Vagina (tissue), 2 donors: ENCODE results near the gene LDAH. TPM values are rescaled to one million over a fixed set of nuclear protein-coding genes. Genes with fewer than 3 reads are reported as not detected.

Experiments used
- DNase-seq, 2 donors: peaks; one replicate each; pipeline ENCODE4 v3.0.0-alpha.2; 2017; ENCODE audit errors: extremely low spot score in 2 of 2
- H3K27ac ChIP-seq: fragments of 200-600 bp; sonication (generic); one replicate; pipeline ENCODE4 v1.5.1; 2019
- H3K27me3 ChIP-seq: fragments of 200-600 bp; sonication (generic); one replicate; pipeline ENCODE4 v1.5.1; 2019
- H3K36me3 ChIP-seq, 2 donors: fragments of 200-600 bp; sonication (generic); one replicate each; pipeline ENCODE4 v1.5.1; 2017 to 2019
- H3K4me1 ChIP-seq: fragments of 200-600 bp; sonication (generic); one replicate; pipeline ENCODE4 v1.5.1; 2019
- H3K4me3 ChIP-seq, 2 donors: fragments of 200-600 bp; sonication (generic); 1 replicate in 1 of 2; 2 replicates in 1 of 2; pipeline ENCODE4 v1.5.1; 2016 to 2019
- H3K9me3 ChIP-seq: fragments of 200-600 bp; sonication (generic); one replicate; pipeline ENCODE4 v1.5.1; 2019
- POLR2A ChIP-seq, 2 donors: fragments of 450-650 bp; IDR thresholded peaks; one replicate each; pipeline ENCODE4 v1.6.1; 2017; ENCODE audit warnings: antibody characterized with exemption in 2 of 2, mild to moderate bottlenecking in 2 of 2, moderate library complexity in 2 of 2
- POLR2AphosphoS5 ChIP-seq, 2 donors: sonication (generic); formaldehyde crosslinking; IDR thresholded peaks; one replicate each; pipeline ENCODE4 v1.9.0; 2017; ENCODE audit warnings: antibody characterized with exemption in 2 of 2, mild to moderate bottlenecking in 2 of 2, low read depth in 1 of 2; ENCODE audit not compliant: insufficient read depth in 1 of 2
- intact Hi-C: fragments of 100-400 bp; cut with DNase I; formaldehyde crosslinking; loops from one replicate; pipeline ENCODE4 v1.15.1; 2023
- total RNA-seq: library from RNA; depleted of rRNA; stranded (reverse); fragments of >200 nt; gene quantifications from one replicate; pipeline ENCODE4 v1.2.3, GENCODE V29; 2016
- TF ChIP-seq, protein P1 (sequence below), 3 experiments: fragments of 450-650 bp in 2 of 3; fragments of 200-600 bp in 1 of 3; sonication (generic) in 1 of 3; IDR thresholded peaks; one replicate each; pipeline ENCODE4 v1.5.1; 2017 to 2019; ENCODE audit warnings: antibody characterized with exemption in 3 of 3, mild to moderate bottlenecking in 2 of 3, moderate library complexity in 2 of 3

The LDAH gene
- total RNA-seq, 1 donor from 2014 or later = 9.1 TPM

GRCh38 chr2:20815216-20815615, 7.7 kb downstream of the LDAH start:
- DNase-seq = no peak
- Histone ChIP-seq H3K4me3 (no peak overlapping the region), H3K9me3 (no peaks in the 10 kb centered on the region), H3K4me1 (no peaks in the 10 kb centered on the region), H3K27me3 (no peaks in the 10 kb centered on the region), H3K36me3 (no peaks in the 10 kb centered on the region), H3K27ac (no peak overlapping the region)
- TF ChIP-seq, protein P1, sequence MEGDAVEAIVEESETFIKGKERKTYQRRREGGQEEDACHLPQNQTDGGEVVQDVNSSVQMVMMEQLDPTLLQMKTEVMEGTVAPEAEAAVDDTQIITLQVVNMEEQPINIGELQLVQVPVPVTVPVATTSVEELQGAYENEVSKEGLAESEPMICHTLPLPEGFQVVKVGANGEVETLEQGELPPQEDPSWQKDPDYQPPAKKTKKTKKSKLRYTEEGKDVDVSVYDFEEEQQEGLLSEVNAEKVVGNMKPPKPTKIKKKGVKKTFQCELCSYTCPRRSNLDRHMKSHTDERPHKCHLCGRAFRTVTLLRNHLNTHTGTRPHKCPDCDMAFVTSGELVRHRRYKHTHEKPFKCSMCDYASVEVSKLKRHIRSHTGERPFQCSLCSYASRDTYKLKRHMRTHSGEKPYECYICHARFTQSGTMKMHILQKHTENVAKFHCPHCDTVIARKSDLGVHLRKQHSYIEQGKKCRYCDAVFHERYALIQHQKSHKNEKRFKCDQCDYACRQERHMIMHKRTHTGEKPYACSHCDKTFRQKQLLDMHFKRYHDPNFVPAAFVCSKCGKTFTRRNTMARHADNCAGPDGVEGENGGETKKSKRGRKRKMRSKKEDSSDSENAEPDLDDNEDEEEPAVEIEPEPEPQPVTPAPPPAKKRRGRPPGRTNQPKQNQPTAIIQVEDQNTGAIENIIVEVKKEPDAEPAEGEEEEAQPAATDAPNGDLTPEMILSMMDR (IDR thresholded peaks at IDR 0.05) = no peak
- TF ChIP-seq POLR2A (IDR thresholded peaks at IDR 0.05) (no peak), POLR2AphosphoS5 (IDR thresholded peaks at IDR 0.05; ENCODE audit: insufficient read depth in 1 of 2, low read depth in 1 of 2) (no peak)
- intact Hi-C loops = no loop called here

DNA sequence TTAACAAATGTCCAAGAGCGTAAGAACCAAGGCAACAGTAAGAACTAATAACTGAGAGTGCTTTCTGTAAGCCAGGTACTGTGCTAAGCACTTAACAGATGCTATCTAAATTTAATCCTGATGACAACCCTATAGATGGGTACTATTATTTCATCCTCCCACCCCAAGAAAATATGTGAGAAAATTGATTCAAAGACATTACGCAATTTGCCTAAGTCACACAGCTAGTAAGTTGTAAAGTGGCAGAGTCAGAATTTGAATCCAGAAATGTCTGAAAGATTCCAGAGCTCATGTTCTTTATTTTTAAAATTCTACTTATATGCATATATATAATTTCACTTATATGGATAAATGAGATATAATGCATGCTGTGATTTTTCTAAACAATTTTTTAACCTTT, 10.1 kb downstream of the LDAH start:
- Histone ChIP-seq H3K4me1 (no peaks in the 10 kb centered on the region), H3K36me3 (no peaks in the 10 kb centered on the region), H3K4me3 (no peak overlapping the region), H3K9me3 (no peaks in the 10 kb centered on the region), H3K27me3 (no peaks in the 10 kb centered on the region), H3K27ac (no peak overlapping the region)
- TF ChIP-seq, protein P1 (IDR thresholded peaks at IDR 0.05) = no peak
- TF ChIP-seq POLR2AphosphoS5 (IDR thresholded peaks at IDR 0.05; ENCODE audit: insufficient read depth in 1 of 2, low read depth in 1 of 2) (no peak), POLR2A (IDR thresholded peaks at IDR 0.05) (no peak)
- intact Hi-C loops = no loop called here
- DNase-seq = no peak

DNA sequence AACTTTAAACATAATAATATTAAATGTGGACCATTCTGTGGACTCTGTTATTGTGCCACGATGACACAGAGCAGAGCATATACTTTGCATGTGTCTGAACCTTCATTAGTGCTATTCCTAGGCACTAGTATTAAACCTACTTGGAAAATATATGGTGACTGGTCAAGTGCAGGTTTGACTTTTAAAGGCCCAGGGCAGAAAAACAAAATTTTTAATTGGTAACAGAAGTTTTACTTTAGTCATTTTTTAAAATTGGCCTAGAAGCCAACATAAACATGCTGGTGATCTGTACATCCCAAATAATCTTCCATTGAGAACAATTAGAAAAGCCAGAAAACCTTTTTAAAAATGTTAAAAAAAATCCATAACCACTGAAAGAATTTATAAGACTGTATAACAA, 16.6 kb downstream of the LDAH start:
- H3K27ac ChIP-seq = no peak overlapping the region
- TF ChIP-seq POLR2A (IDR thresholded peaks at IDR 0.05) = no peak
- no peak for TF ChIP-seq POLR2AphosphoS5 (IDR thresholded peaks at IDR 0.05; ENCODE audit: insufficient read depth in 1 of 2, low read depth in 1 of 2)
- TF ChIP-seq, protein P1 (IDR thresholded peaks at IDR 0.05) = no peak
- DNase-seq = no peak
- no peaks in the 10 kb centered on the region for H3K4me1 ChIP-seq
- no peaks in the 10 kb centered on the region for H3K9me3 ChIP-seq
- no peaks in the 10 kb centered on the region for H3K36me3 ChIP-seq
- no peaks in the 10 kb centered on the region for H3K27me3 ChIP-seq
- intact Hi-C loops = no loop called here
- H3K4me3 ChIP-seq = no peak overlapping the region

DNA sequence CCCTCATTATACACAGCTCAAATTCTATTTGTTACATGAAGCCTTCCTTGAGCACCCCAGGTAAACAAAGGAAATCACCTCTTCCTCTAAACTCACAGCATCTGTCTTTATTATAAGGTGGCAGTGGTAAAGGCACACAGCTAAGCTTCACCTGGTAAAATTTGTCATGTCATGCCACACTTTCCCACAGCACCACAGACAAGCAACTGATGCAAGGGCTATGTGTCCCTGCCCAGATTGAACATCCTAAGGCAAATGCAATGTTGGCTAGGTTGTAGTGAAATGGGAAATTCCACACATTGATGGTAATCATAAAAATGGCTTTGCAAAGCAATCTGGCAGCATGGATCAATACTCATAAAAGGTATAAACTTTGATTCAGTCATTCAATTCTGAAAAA, 18.9 kb downstream of the LDAH start:
- no peak for DNase-seq
- Histone ChIP-seq H3K27ac (no peak overlapping the region), H3K27me3 (no peaks in the 10 kb centered on the region), H3K36me3 (no peaks in the 10 kb centered on the region), H3K9me3 (no peaks in the 10 kb centered on the region), H3K4me1 (no peaks in the 10 kb centered on the region), H3K4me3 (no peak overlapping the region)
- TF ChIP-seq, protein P1 (IDR thresholded peaks at IDR 0.05) = no peak
- TF ChIP-seq POLR2AphosphoS5 (IDR thresholded peaks at IDR 0.05; ENCODE audit: insufficient read depth in 1 of 2, low read depth in 1 of 2) (no peak), POLR2A (IDR thresholded peaks at IDR 0.05) (no peak)
- intact Hi-C loops = no loop called here

GRCh38 chr2:20803226-20803682, 19.6 kb downstream of the LDAH start:
- Histone ChIP-seq H3K4me3 (no peak overlapping the region), H3K4me1 (no peaks in the 10 kb centered on the region), H3K36me3 (no peaks in the 10 kb centered on the region), H3K27ac (no peak overlapping the region), H3K9me3 (no peaks in the 10 kb centered on the region), H3K27me3 (no peaks in the 10 kb centered on the region)
- intact Hi-C loops = no loop called here
- DNase-seq = no peak
- no peak for TF ChIP-seq POLR2A (IDR thresholded peaks at IDR 0.05)
- TF ChIP-seq POLR2AphosphoS5 (IDR thresholded peaks at IDR 0.05; ENCODE audit: insufficient read depth in 1 of 2, low read depth in 1 of 2) = no peak
